Stimulated activated CD4-positive, alpha-beta T cell treated with anti-CD3 and anti-CD28 coated beads, Interleukin-4, amount 100 ng/mL, for 24 hours (primary cell): ENCODE data around the gene USP5.

ENCODE experiments used
- DNase-seq: peaks from one replicate; pipeline ENCODE4 v3.0.0-alpha.2; 2020

USP5 gene

GRCh38 chr12:6851921-6852650, at the start of gene USP5:
Gene USP5 (plus strand): TSS chr12:6852150. CDS start chr12:6852180, 30 bp downstream.
- peak; percentile 98 for DNase-seq

- no peak for DNase-seq
Observed at GRCh38 chr12:6807170-6807569, 44.8 kb upstream of the USP5 start.

GRCh38 chr12:6809056-6809455, 42.9 kb upstream of the USP5 start:
- DNase-seq = no peak

- no peak for DNase-seq
Observed at GRCh38 chr12:6810758-6811157, 41.2 kb upstream of the USP5 start.

- DNase-seq = no peak
Observed at GRCh38 chr12:6813363-6813762, 38.6 kb upstream of the USP5 start.

- DNase-seq = no peak
Observed at GRCh38 chr12:6816598-6816997, 35.4 kb upstream of the USP5 start.

- no peak for DNase-seq
Observed at GRCh38 chr12:6817098-6817497, 34.9 kb upstream of the USP5 start.

GRCh38 chr12:6817662-6818157, 34.2 kb upstream of the USP5 start:
- no peak for DNase-seq

GRCh38 chr12:6818222-6818621, 33.7 kb upstream of the USP5 start:
- no peak for DNase-seq

- DNase-seq = no peak
Observed at GRCh38 chr12:6818645-6819044, 33.3 kb upstream of the USP5 start.

- DNase-seq = no peak
Observed at GRCh38 chr12:6819106-6820030, 32.6 kb upstream of the USP5 start.

- no peak for DNase-seq
Observed at GRCh38 chr12:6820166-6820565, 31.8 kb upstream of the USP5 start.

- DNase-seq = no peak
Observed at GRCh38 chr12:6821591-6822425, 30.1 kb upstream of the USP5 start, which contains the start of gene GPR162. Gene GPR162 (plus strand): TSS chr12:6821821. CDS start chr12:6823899, 2,078 bp downstream.

- DNase-seq = no peak
Observed at GRCh38 chr12:6822426-6823135, 29.4 kb upstream of the USP5 start.

GRCh38 chr12:6823182-6824084, 28.5 kb upstream of the USP5 start:
- no peak for DNase-seq

GRCh38 chr12:6824085-6824775, 27.7 kb upstream of the USP5 start:
- DNase-seq = no peak

- DNase-seq = no peak
Observed at GRCh38 chr12:6824901-6825381, 27.0 kb upstream of the USP5 start.

- DNase-seq = peak; percentile 87
Observed at GRCh38 chr12:6825398-6826124, 26.4 kb upstream of the USP5 start.

- no peak for DNase-seq
Observed at GRCh38 chr12:6826125-6826733, 25.7 kb upstream of the USP5 start.
